CD4-positive, alpha-beta memory T cell (primary cell): ENCODE data around the gene RNGTT. TPM values are rescaled to one million over a fixed set of nuclear protein-coding genes. Genes with fewer than 3 reads are reported as not detected.

Source experiments
- CTCF ChIA-PET: fragments of 350-600 bp; sonication (Branson Sonifier 250); formaldehyde crosslinking; loops from one replicate; lab custom pipeline; 2021; ENCODE audit warnings: inconsistent platforms; ENCODE audit not compliant: partially characterized antibody; lab: Charles Lee
- POLR2A ChIA-PET: fragments of 350-600 bp; sonication (Branson Sonifier 250); formaldehyde crosslinking; loops from one replicate; lab custom pipeline; 2021; ENCODE audit not compliant: partially characterized antibody; lab: Charles Lee
- DNase-seq, 5 donors: peaks; one replicate each; pipeline versions ENCODE4 v3.0.0 to v3.0.0-alpha.2; 2020 to 2022; ENCODE audit warnings: mixed read lengths in 1 of 5
- H3K27ac ChIP-seq: one replicate; pipeline ENCODE4 v1.7.0; 2013; ENCODE audit warnings: low read depth, low read length
- H3K27me3 ChIP-seq: 2 replicates; pipeline ENCODE4 v1.7.0; 2013; ENCODE audit warnings: mild to moderate bottlenecking, low read length, moderate library complexity; ENCODE audit not compliant: insufficient read depth
- H3K36me3 ChIP-seq: 2 replicates; pipeline ENCODE4 v1.7.0; 2013; ENCODE audit warnings: mild to moderate bottlenecking, low read length, moderate library complexity; ENCODE audit not compliant: insufficient read depth
- H3K4me1 ChIP-seq: 2 replicates; pipeline ENCODE4 v1.7.0; 2013; ENCODE audit warnings: mild to moderate bottlenecking, low read length, moderate library complexity; ENCODE audit not compliant: insufficient read depth
- H3K4me3 ChIP-seq, 2 donors: one replicate each; pipeline ENCODE4 v1.7.0; 2013; ENCODE audit warnings: low read length in 2 of 2, mild to moderate bottlenecking in 1 of 2
- H3K9me3 ChIP-seq, 2 donors: one replicate each; pipeline ENCODE4 v1.7.0; 2013; ENCODE audit warnings: low read length in 2 of 2, control low read depth in 1 of 2; ENCODE audit not compliant: control insufficient read depth in 1 of 2
- H3K27ac Mint-ChIP-seq, 7 donors: one replicate each; pipeline ENCODE4 v1.8.0; 2020 to 2021; ENCODE audit warnings: mixed read lengths in 7 of 7, mild to moderate bottlenecking in 6 of 7, inconsistent platforms in 3 of 7, moderate library complexity in 3 of 7
- H3K27me3 Mint-ChIP-seq, 2 donors: one replicate each; pipeline ENCODE4 v1.8.0; 2020 to 2021; ENCODE audit warnings: mixed read lengths in 2 of 2
- H3K36me3 Mint-ChIP-seq, 2 donors: one replicate each; pipeline ENCODE4 v1.8.0; 2020 to 2021; ENCODE audit warnings: mixed read lengths in 2 of 2, inconsistent platforms in 1 of 2, mild to moderate bottlenecking in 1 of 2
- H3K4me1 Mint-ChIP-seq, 4 donors: one replicate each; pipeline ENCODE4 v1.8.0; 2020 to 2021; ENCODE audit warnings: mixed read lengths in 4 of 4, mild to moderate bottlenecking in 1 of 4
- H3K4me3 Mint-ChIP-seq, 8 donors: one replicate each; pipeline ENCODE4 v1.8.0; 2020 to 2021; ENCODE audit warnings: mixed read lengths in 8 of 8, mild to moderate bottlenecking in 7 of 8, moderate library complexity in 6 of 8, inconsistent platforms in 3 of 8
- H3K9me3 Mint-ChIP-seq, 8 donors: one replicate each; pipeline ENCODE4 v1.8.0; 2020 to 2021; ENCODE audit warnings: mixed read lengths in 8 of 8, mild to moderate bottlenecking in 5 of 8, inconsistent platforms in 3 of 8, moderate library complexity in 1 of 8
- intact Hi-C: fragments of 100-400 bp; cut with micrococcal nuclease; formaldehyde crosslinking; loops from one replicate; pipeline ENCODE4 v1.15.1; 2023
- polyA plus RNA-seq, 2 donors: library from polyadenylated mRNA; unstranded; fragments of 300-500 nt; fragmentation: Illumina TruSeq; gene quantifications; one replicate each; pipeline ENCODE4 v1.2.3, GENCODE V29; 2021
- total RNA-seq, 2 experiments: library from RNA; stranded (reverse); gene quantifications; one replicate each; pipeline ENCODE4 v1.2.3, GENCODE V29; 2021

Gene RNGTT
- total and polyA plus RNA-seq, 4 experiments from 2014 or later, result 17.3 to 21.8 (median 19.1) TPM

- H3K9me3 Mint-ChIP-seq, result peaks cover 0 to 4% (median 0%) of the 10 kb centered on the region in 8 donors
- Histone ChIP-seq H3K4me1 (no peaks in the 10 kb centered on the region), H3K4me3 (no peak overlapping the region), H3K9me3 (no peaks in the 10 kb centered on the region), H3K27ac (no peak overlapping the region), H3K36me3 (no peaks in the 10 kb centered on the region), H3K27me3 (no peaks in the 10 kb centered on the region)
- intact Hi-C loops, result no loop called here
- H3K4me1 Mint-ChIP-seq, result peaks cover 0 to 1% (median 0%) of the 10 kb centered on the region in 4 donors
- ChIA-PET POLR2A (no interaction called here), CTCF (no interaction called here)
- H3K4me3 Mint-ChIP-seq, result no peak overlapping the region
- H3K36me3 Mint-ChIP-seq, result peaks cover 40 to 58% of the 10 kb centered on the region in 2 donors
- no peaks in the 10 kb centered on the region for H3K27me3 Mint-ChIP-seq
- DNase-seq, result no peak
- no peak overlapping the region for H3K27ac Mint-ChIP-seq
These were observed 347.0 kb downstream of the RNGTT start for GRCh38 chr6:88616380-88616779.

- no peaks in the 10 kb centered on the region for H3K27me3 ChIP-seq
- intact Hi-C loops, result no loop called here
- Mint-ChIP-seq H3K4me1 (peaks cover 0 to 1% (median 0%) of the 10 kb centered on the region in 4 donors), H3K27me3 (no peaks in the 10 kb centered on the region), H3K36me3 (peaks cover 47 to 64% of the 10 kb centered on the region in 2 donors), H3K4me3 (no peak overlapping the region), H3K9me3 (peaks cover 0 to 4% (median 0%) of the 10 kb centered on the region in 8 donors), H3K27ac (peak overlapping the region in 1 of 7 donors; percentile 5)
- H3K36me3 ChIP-seq, result no peaks in the 10 kb centered on the region
- no peak overlapping the region for H3K4me3 ChIP-seq
- no peaks in the 10 kb centered on the region for H3K9me3 ChIP-seq
- POLR2A ChIA-PET, result no interaction called here
- no peak for DNase-seq
- no peaks in the 10 kb centered on the region for H3K4me1 ChIP-seq
- no peak overlapping the region for H3K27ac ChIP-seq
- CTCF ChIA-PET, result no interaction called here
These were observed 349.0 kb downstream of the RNGTT start for GRCh38 chr6:88614316-88614877.

DNA sequence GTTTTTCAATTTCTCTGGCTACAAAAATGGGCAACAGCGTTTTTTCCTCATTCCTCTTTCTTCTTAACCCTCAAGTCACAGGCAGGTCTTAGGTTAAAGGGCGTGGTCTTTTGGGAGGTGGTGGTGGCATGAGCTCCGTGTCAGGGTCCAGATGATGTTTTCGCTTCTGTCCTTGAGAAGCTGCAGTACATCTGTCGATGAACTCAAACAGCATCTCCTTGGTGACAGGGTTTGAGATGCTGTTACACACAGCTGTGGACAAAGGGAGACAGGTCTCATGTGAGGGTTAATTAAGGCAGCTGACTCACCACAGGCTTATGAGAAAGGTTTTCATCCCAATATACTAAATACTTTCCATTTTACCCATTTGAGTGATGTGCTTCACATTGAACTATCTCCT lies 350.8 kb downstream of the RNGTT start:
- H3K4me1 ChIP-seq, result no peaks in the 10 kb centered on the region
- ChIA-PET CTCF (no interaction called here), POLR2A (no interaction called here)
- peak overlapping the region in 1 of 7 donors; percentile 72 for H3K27ac Mint-ChIP-seq
- H3K4me3 Mint-ChIP-seq, result no peak overlapping the region
- peaks cover 0 to 5% (median under 1%) of the 10 kb centered on the region in 8 donors for H3K9me3 Mint-ChIP-seq
- no peak overlapping the region for H3K27ac ChIP-seq
- peaks cover 47 to 68% of the 10 kb centered on the region in 2 donors for H3K36me3 Mint-ChIP-seq
- no peaks in the 10 kb centered on the region for H3K9me3 ChIP-seq
- intact Hi-C loops, result no loop called here
- DNase-seq, result no peak
- H3K27me3 Mint-ChIP-seq, result no peaks in the 10 kb centered on the region
- no peak overlapping the region for H3K4me3 ChIP-seq
- peaks cover 0 to 1% (median 0%) of the 10 kb centered on the region in 4 donors for H3K4me1 Mint-ChIP-seq
- H3K27me3 ChIP-seq, result no peaks in the 10 kb centered on the region
- no peaks in the 10 kb centered on the region for H3K36me3 ChIP-seq

DNA sequence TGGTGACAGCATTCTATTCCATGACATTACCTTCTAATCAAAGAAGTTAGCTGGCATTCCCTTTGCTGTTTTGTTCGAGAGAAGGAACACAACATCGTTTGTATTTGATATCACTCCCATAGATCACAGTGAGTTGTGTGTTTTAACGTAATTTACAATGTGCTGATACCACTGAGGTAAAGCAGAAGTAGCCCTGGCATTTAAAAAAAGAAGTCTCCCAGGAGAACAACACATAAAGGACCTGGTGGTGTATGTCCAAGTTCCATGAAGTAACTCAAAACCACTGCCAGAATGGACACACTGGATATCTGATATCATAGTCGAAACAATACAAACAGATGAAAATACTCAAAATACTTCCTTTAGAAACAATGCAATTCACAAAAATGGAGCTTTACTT lies 351.7 kb downstream of the RNGTT start:
- ChIA-PET POLR2A (no interaction called here), CTCF (no interaction called here)
- peaks cover 0 to under 1% (median 0%) of the 10 kb centered on the region in 4 donors for H3K4me1 Mint-ChIP-seq
- no peaks in the 10 kb centered on the region for H3K27me3 Mint-ChIP-seq
- Histone ChIP-seq H3K4me1 (no peaks in the 10 kb centered on the region), H3K27ac (no peak overlapping the region), H3K9me3 (no peaks in the 10 kb centered on the region), H3K36me3 (no peaks in the 10 kb centered on the region), H3K4me3 (no peak overlapping the region), H3K27me3 (no peaks in the 10 kb centered on the region)
- H3K4me3 Mint-ChIP-seq, result no peak overlapping the region
- no peak for DNase-seq
- peaks cover 0 to 5% (median under 1%) of the 10 kb centered on the region in 8 donors for H3K9me3 Mint-ChIP-seq
- intact Hi-C loops, result no loop called here
- no peak overlapping the region for H3K27ac Mint-ChIP-seq
- peaks cover 47 to 66% of the 10 kb centered on the region in 2 donors for H3K36me3 Mint-ChIP-seq

DNA sequence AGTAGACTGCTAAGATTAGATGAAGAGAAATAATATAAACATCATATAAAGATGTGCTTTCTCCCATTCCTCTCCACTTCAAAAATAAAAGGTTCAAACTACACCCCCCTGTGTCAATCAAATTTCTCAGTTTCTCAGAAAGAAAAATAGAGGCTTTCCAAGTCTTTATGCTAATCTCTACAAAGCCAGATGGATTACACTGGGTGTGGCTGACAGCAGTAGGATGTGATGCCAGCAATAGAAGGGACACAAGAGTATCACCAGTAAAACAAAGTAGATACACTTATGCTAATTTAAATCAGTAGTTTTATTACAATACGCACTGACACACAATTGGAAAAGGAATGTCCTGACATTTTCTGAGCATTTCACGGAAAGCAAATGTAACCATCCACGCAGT lies 353.4 kb downstream of the RNGTT start:
- H3K4me1 Mint-ChIP-seq, result no peaks in the 10 kb centered on the region
- Histone ChIP-seq H3K9me3 (no peaks in the 10 kb centered on the region), H3K27ac (no peak overlapping the region), H3K27me3 (no peaks in the 10 kb centered on the region), H3K36me3 (no peaks in the 10 kb centered on the region), H3K4me3 (no peak overlapping the region), H3K4me1 (no peaks in the 10 kb centered on the region)
- peaks cover 0 to 5% (median under 1%) of the 10 kb centered on the region in 8 donors for H3K9me3 Mint-ChIP-seq
- H3K27ac Mint-ChIP-seq, result no peak overlapping the region
- H3K27me3 Mint-ChIP-seq, result no peaks in the 10 kb centered on the region
- no peak overlapping the region for H3K4me3 Mint-ChIP-seq
- no peak for DNase-seq
- ChIA-PET POLR2A (no interaction called here), CTCF (no interaction called here)
- intact Hi-C loops, result no loop called here
- peaks cover 40 to 54% of the 10 kb centered on the region in 2 donors for H3K36me3 Mint-ChIP-seq

DNA sequence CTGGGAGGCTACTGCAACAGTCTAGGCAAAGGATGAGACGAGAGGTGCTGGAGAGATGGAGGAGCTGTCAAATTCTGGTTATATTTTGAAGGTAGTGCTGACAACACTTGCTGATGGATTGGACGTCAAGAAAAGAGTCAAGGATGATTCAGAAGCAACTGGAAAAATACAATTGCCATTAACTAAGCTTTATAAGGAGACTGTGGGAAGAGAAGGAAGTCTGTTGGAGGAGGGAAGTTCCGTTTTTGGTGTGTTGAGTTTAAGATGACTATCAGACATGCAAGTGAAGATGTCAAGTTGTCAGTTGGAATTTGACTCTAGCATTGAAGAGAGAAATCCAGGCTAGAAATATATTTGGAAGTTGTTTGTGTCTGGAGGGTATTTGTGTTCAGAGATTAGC lies 358.1 kb downstream of the RNGTT start:
- H3K4me3 Mint-ChIP-seq, result no peak overlapping the region
- no peaks in the 10 kb centered on the region for H3K27me3 ChIP-seq
- ChIA-PET CTCF (no interaction called here), POLR2A (no interaction called here)
- H3K27ac ChIP-seq, result no peak overlapping the region
- no peaks in the 10 kb centered on the region for H3K27me3 Mint-ChIP-seq
- peaks cover 2 to 10% of the 10 kb centered on the region in 2 donors for H3K36me3 Mint-ChIP-seq
- no peak overlapping the region for H3K27ac Mint-ChIP-seq
- intact Hi-C loops, result no loop called here
- peaks cover 0 to 5% (median 0%) of the 10 kb centered on the region in 8 donors for H3K9me3 Mint-ChIP-seq
- no peak for DNase-seq
- no peaks in the 10 kb centered on the region for H3K4me1 ChIP-seq
- H3K4me1 Mint-ChIP-seq, result no peaks in the 10 kb centered on the region
- H3K4me3 ChIP-seq, result no peak overlapping the region
- no peaks in the 10 kb centered on the region for H3K9me3 ChIP-seq
- no peaks in the 10 kb centered on the region for H3K36me3 ChIP-seq

DNA sequence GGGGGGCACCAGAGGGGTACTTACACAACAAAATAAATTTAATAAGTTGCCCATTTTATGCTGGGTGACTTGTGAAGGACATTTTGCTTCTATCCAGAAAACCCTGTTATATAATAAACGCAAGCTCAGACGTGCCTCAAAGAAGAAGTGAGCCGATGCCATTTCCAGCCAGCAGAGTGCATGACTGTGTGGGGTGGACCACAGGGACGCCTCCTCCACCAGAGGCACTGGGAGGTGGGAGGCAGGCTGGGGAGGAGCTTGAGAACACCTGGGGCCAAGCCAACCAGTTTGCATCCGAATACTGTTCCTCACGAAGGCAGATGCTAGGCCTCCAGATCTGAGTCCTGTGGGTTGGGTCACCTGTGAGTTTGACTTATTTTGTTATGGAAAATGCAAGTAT lies 363.8 kb downstream of the RNGTT start:
- DNase-seq, result no peak
- no peaks in the 10 kb centered on the region for H3K9me3 Mint-ChIP-seq
- H3K36me3 ChIP-seq, result no peaks in the 10 kb centered on the region
- H3K27me3 ChIP-seq, result no peaks in the 10 kb centered on the region
- ChIA-PET POLR2A (no interaction called here), CTCF (no interaction called here)
- H3K4me1 ChIP-seq, result no peaks in the 10 kb centered on the region
- H3K27me3 Mint-ChIP-seq, result peaks cover 0 to 3% of the 10 kb centered on the region in 2 donors
- no peaks in the 10 kb centered on the region for H3K9me3 ChIP-seq
- H3K36me3 Mint-ChIP-seq, result no peaks in the 10 kb centered on the region
- H3K4me3 Mint-ChIP-seq, result no peak overlapping the region
- H3K27ac ChIP-seq, result no peak overlapping the region
- no peak overlapping the region for H3K4me3 ChIP-seq
- H3K27ac Mint-ChIP-seq, result no peak overlapping the region
- intact Hi-C loops, result no loop called here
- no peaks in the 10 kb centered on the region for H3K4me1 Mint-ChIP-seq
